Lung (tissue), 12 donors: ENCODE results near the gene SLC25A13. TPM values are rescaled to one million over a fixed set of nuclear protein-coding genes. Genes with fewer than 3 reads are reported as not detected.

Experiments
- ATAC-seq: fragments of 200-7000 bp; cut with Tn5 transposase; one replicate; pipeline ENCODE4 v1.9.1; 2020; ENCODE audit warnings: moderate number of reproducible peaks; ENCODE audit not compliant: insufficient read depth, low FRiP score
- DNase-seq, 3 donors: peaks; one replicate each; pipeline ENCODE4 v3.0.0-alpha.2; 2013 to 2017
- H3K27ac ChIP-seq, 2 donors: one replicate each; pipeline ENCODE4 v1.5.1; 2013; ENCODE audit warnings: mild to moderate bottlenecking in 2 of 2, moderate library complexity in 2 of 2, control low read depth in 1 of 2, inconsistent platforms in 1 of 2, low read depth in 1 of 2, low read length in 1 of 2
- H3K27me3 ChIP-seq, 3 donors: one replicate each; pipeline ENCODE4 v1.5.1; 2013; ENCODE audit warnings: low read length in 2 of 3; ENCODE audit not compliant: control insufficient read depth in 3 of 3, insufficient read depth in 3 of 3
- H3K36me3 ChIP-seq, 4 donors: one replicate each; pipeline ENCODE4 v1.5.1; 2013; ENCODE audit warnings: low read length in 4 of 4, mild to moderate bottlenecking in 1 of 4, moderate library complexity in 1 of 4; ENCODE audit not compliant: control insufficient read depth in 4 of 4, insufficient read depth in 4 of 4
- H3K4me1 ChIP-seq, 5 donors: one replicate each; pipeline ENCODE4 v1.5.1; 2013; ENCODE audit warnings: low read length in 5 of 5, mild to moderate bottlenecking in 2 of 5, moderate library complexity in 1 of 5; ENCODE audit not compliant: control insufficient read depth in 5 of 5, insufficient read depth in 5 of 5
- H3K4me3 ChIP-seq: one replicate; pipeline ENCODE4 v1.5.1; 2013; ENCODE audit warnings: mild to moderate bottlenecking, control low read depth, moderate library complexity
- H3K9ac ChIP-seq, 2 donors: one replicate each; pipeline ENCODE4 v1.5.1; 2013; ENCODE audit warnings: low read length in 2 of 2, control low read depth in 1 of 2; ENCODE audit not compliant: insufficient read depth in 1 of 2
- H3K9me3 ChIP-seq, 4 donors: one replicate each; pipeline ENCODE4 v1.5.1; 2013; ENCODE audit warnings: low read length in 3 of 4, mild to moderate bottlenecking in 1 of 4, moderate library complexity in 1 of 4; ENCODE audit not compliant: control insufficient read depth in 4 of 4, insufficient read depth in 3 of 4
- WGBS, 2 donors: extraction: QIAGEN DNeasy Blood & Tissue Kit; methylation state at CpG; one replicate each; pipeline ENCODE4 v1.1.7; 2013; 5-methylcytosine and 5-hydroxymethylcytosine counted together
- polyA plus RNA-seq, 2 donors: library from polyadenylated mRNA; stranded (reverse); fragments of 200-250 nt; gene quantifications; one replicate each; pipeline ENCODE4 v1.2.1, GENCODE V29; 2013
- total RNA-seq, 2 donors: library from RNA; depleted of rRNA in 1 of 2; stranded (reverse); fragments of >200 nt in 1 of 2; gene quantifications; one replicate each; pipeline ENCODE4 v1.2.1, GENCODE V29; 2014 to 2021
- TF ChIP-seq, protein P1 (sequence below): IDR thresholded peaks from 2 replicates; pipeline ENCODE4 v1.5.1; 2012; ENCODE audit warnings: mild to moderate bottlenecking; ENCODE audit errors: control extremely low read depth, extremely low read depth
- donor health status: control.
- donor health status: control.
- donor health status: Bipolar disorder and iron deficiency.
- donor health status: healthy.
- donor health status: DM: yes; HTN: yes; CAD: no.

The SLC25A13 gene
- total and polyA plus RNA-seq, 4 donors: 7.8 to 40.8 (median 19.6) TPM

DNA sequence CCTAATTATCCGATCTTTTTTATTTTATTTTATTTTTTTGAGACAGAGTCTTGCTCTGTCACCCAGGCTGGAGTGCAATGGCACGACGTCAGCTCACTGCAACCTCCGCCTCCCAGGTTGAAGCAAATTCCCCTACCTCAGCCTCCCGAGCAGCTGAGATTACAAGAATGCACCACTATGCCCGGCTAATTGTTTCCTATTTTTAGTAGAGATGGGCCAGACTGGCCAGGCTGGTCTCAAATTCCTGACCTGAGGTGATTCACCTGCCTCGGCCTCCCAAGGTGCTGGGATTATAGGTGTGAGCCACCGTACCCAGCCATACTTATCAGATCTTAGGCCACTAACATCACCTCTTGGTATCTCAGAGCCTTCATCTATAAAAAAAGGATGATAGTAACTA, 4.9 kb downstream of the SLC25A13 start:
- no peaks in the 10 kb centered on the region for H3K9me3 ChIP-seq
- ATAC-seq (no peak), DNase-seq (no peak)
- H3K4me1 ChIP-seq: peaks cover 8 to 29% (median 9%) of the 10 kb centered on the region in 5 donors
- WGBS, 2 donors: 95 to 96% methylated on average over 8 of the region's 8 CpGs
- TF ChIP-seq, protein P1, sequence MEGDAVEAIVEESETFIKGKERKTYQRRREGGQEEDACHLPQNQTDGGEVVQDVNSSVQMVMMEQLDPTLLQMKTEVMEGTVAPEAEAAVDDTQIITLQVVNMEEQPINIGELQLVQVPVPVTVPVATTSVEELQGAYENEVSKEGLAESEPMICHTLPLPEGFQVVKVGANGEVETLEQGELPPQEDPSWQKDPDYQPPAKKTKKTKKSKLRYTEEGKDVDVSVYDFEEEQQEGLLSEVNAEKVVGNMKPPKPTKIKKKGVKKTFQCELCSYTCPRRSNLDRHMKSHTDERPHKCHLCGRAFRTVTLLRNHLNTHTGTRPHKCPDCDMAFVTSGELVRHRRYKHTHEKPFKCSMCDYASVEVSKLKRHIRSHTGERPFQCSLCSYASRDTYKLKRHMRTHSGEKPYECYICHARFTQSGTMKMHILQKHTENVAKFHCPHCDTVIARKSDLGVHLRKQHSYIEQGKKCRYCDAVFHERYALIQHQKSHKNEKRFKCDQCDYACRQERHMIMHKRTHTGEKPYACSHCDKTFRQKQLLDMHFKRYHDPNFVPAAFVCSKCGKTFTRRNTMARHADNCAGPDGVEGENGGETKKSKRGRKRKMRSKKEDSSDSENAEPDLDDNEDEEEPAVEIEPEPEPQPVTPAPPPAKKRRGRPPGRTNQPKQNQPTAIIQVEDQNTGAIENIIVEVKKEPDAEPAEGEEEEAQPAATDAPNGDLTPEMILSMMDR: no peak
- H3K36me3 ChIP-seq: peaks cover 0 to 4% (median under 1%) of the 10 kb centered on the region in 4 donors
- H3K27ac ChIP-seq: no peak overlapping the region
- H3K9ac ChIP-seq: no peak overlapping the region
- no peaks in the 10 kb centered on the region for H3K27me3 ChIP-seq
- H3K4me3 ChIP-seq: no peak overlapping the region

GRCh38 chr7:96315125-96315512, 6.8 kb downstream of the SLC25A13 start:
- H3K27ac ChIP-seq: no peak overlapping the region
- DNase-seq: no peak
- TF ChIP-seq, protein P1: no peak
- H3K9me3 ChIP-seq: no peaks in the 10 kb centered on the region
- no peak overlapping the region for H3K9ac ChIP-seq
- no peaks in the 10 kb centered on the region for H3K27me3 ChIP-seq
- H3K4me1 ChIP-seq: peaks cover 4 to 34% (median 9%) of the 10 kb centered on the region in 5 donors
- no peak overlapping the region for H3K4me3 ChIP-seq
- H3K36me3 ChIP-seq: peaks cover 0 to 4% (median under 1%) of the 10 kb centered on the region in 4 donors
- ATAC-seq: no peak

GRCh38 chr7:96314402-96315124, 7.3 kb downstream of the SLC25A13 start:
- H3K27me3 ChIP-seq: no peaks in the 10 kb centered on the region
- no peaks in the 10 kb centered on the region for H3K9me3 ChIP-seq
- peaks cover 0 to 4% (median under 1%) of the 10 kb centered on the region in 4 donors for H3K36me3 ChIP-seq
- H3K27ac ChIP-seq: no peak overlapping the region
- ATAC-seq: no peak
- H3K9ac ChIP-seq: no peak overlapping the region
- H3K4me3 ChIP-seq: no peak overlapping the region
- DNase-seq: no peak
- 80 to 83% methylated on average over 4 of the region's 4 CpGs for WGBS, 2 donors
- TF ChIP-seq, protein P1: no peak
- H3K4me1 ChIP-seq: peaks cover 6 to 40% (median 9%) of the 10 kb centered on the region in 5 donors
